ENCODE data around the gene FOXD1. TPM values are rescaled to one million over a fixed set of nuclear protein-coding genes. Genes with fewer than 3 reads are reported as not detected.

FOXD1 gene
- total and polyA plus RNA-seq, 9 of the 15 experiments (the other 6 are each of a cell fraction or from before 2014, with no cell fraction given) = 0.03 to 0.40 (median 0.10) TPM; not detected in 4

DNA sequence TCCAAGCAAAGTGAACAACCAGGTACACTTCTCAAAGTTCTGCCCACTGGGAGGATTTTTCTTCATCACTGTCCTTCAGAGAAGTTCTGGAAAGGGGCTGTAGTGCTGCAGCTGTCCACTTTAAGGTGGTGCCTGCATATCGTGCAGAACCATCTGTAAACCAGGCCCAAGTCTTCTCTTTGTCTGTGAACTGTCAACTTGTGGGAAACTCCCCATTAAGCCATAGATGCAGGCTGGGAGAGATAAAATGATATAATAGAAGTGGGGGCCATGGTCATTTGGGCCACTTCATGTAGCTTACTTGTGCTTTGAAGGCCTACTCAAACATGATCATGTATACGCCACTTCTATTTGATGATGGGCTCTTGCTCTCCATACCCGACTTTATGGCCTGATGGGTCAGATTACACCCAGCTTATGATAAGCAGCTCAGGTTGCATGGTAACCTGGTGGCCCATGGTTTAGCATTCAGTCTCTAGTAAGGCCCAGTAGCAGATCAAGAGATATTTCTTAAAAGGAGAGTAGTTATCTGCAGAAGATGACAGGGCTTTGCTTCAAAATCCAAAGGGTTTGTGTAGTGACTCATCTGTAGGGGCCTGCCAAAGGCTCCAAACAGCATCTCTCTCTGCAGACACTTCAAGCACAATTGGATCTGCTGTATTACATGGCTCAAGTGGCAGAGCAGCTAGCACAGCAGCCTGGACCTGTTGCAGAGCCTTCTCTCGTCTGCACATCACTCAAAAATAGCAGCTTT is 34.0 kb upstream of the FOXD1 start (continued):
- TF ChIP-seq ATF3 (IDR thresholded peaks at IDR 0.05) (peak; percentile 42), ATF3 (CRISPR knock-in tag; conservative IDR thresholded peaks at IDR 0.05) (no peak), VEZF1 (CRISPR knock-in tag; IDR thresholded peaks at IDR 0.05) (peak; percentile 67), RBFOX2 (IDR thresholded peaks at IDR 0.05; ENCODE audit: low read depth, low read length) (no peak), ZNF639 (CRISPR knock-in tag; conservative IDR thresholded peaks at IDR 0.05 in 1 of 2, IDR thresholded peaks at IDR 0.05 in 1 of 2) (peak in 1 of 2 experiments; percentile 23; a peak in 1 of 4 replicates), KAT2B (IDR thresholded peaks at IDR 0.05; ENCODE audit: low read depth, low read length) (no peak), GATA2 (CRISPR knock-in tag; IDR thresholded peaks at IDR 0.05) (peak; percentile 39; the same call in 1 of the 2 replicates), ZNF354B (CRISPR knock-in tag; IDR thresholded peaks at IDR 0.05) (no peak), DPF2 (IDR thresholded peaks at IDR 0.05) (peak; percentile 46; the same call in 1 of the 2 replicates), ZFX (CRISPR knock-in tag; IDR thresholded peaks at IDR 0.05) (0 out of 2 replicates have a peak, but pooled peaks have one; percentile 25), FOXJ3 (CRISPR knock-in tag; IDR thresholded peaks at IDR 0.05) (no peak), PKNOX1 (IDR thresholded peaks at IDR 0.05) (0 out of 2 replicates have a peak, but pooled peaks have one; percentile 10), KLF16 (IDR thresholded peaks at IDR 0.05) (0 out of 2 replicates have a peak, but pooled peaks have one; percentile 38), TCF3 (CRISPR knock-in tag; IDR thresholded peaks at IDR 0.05) (peak; percentile 60), RFX1 (IDR thresholded peaks at IDR 0.05) (0 out of 2 replicates have a peak, but pooled peaks have one; percentile 18), CTBP1 (IDR thresholded peaks at IDR 0.05; ENCODE audit: borderline replicate concordance) (peak; percentile 22; the same call in 1 of the 2 replicates), NCOR1 (IDR thresholded peaks at IDR 0.05) (peak; percentile 61), FOSL1 (tag; conservative IDR thresholded peaks at IDR 0.05) (peak; percentile 92), CBFA2T3 (IDR thresholded peaks at IDR 0.05) (peak; percentile 82), TRIM24 (IDR thresholded peaks at IDR 0.05) (peak in 1 of 2 experiments; percentile 37; a peak in 1 of 4 replicates), JUND (IDR thresholded peaks at IDR 0.05; ENCODE audit: borderline replicate concordance, low read depth, low read length) (peak; percentile 81), JUND (tag; IDR thresholded peaks at IDR 0.05; ENCODE audit: borderline replicate concordance, low read depth, low read length) (peak; percentile 81; the same call in 2 of the 3 replicates)
- TF ChIP-seq, protein P1, sequence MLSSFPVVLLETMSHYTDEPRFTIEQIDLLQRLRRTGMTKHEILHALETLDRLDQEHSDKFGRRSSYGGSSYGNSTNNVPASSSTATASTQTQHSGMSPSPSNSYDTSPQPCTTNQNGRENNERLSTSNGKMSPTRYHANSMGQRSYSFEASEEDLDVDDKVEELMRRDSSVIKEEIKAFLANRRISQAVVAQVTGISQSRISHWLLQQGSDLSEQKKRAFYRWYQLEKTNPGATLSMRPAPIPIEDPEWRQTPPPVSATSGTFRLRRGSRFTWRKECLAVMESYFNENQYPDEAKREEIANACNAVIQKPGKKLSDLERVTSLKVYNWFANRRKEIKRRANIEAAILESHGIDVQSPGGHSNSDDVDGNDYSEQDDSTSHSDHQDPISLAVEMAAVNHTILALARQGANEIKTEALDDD (IDR thresholded peaks at IDR 0.05) = peak; percentile 94

Data from K562 (cell line).